ENCODE results near the gene MAP6. TPM values are rescaled to one million over a fixed set of nuclear protein-coding genes. Genes with fewer than 3 reads are reported as not detected.

The MAP6 gene
- total and polyA plus RNA-seq, 7 donors = 0.60 to 24.9 (median 8.7) TPM; not detected in 1

GRCh38 chr11:75679566-75679965, 10.7 kb upstream of the MAP6 start:
- TF ChIP-seq POLR2AphosphoS5 (IDR thresholded peaks at IDR 0.05) (no peak), POLR2A (IDR thresholded peaks at IDR 0.05) (no peak), CTCF (IDR thresholded peaks at IDR 0.05) (no peak), EP300 (IDR thresholded peaks at IDR 0.05) (no peak)
- DNase-seq = no peak
- H3K4me3 ChIP-seq = no peak overlapping the region
- H3K4me1 ChIP-seq = no peaks in the 10 kb centered on the region
- no peaks in the 10 kb centered on the region for H3K36me3 ChIP-seq
- H3K27ac ChIP-seq = no peak overlapping the region
- intact Hi-C loops (cut with DNase I) = no loop called here
- no peaks in the 10 kb centered on the region for H3K9me3 ChIP-seq
- WGBS, 2 donors = 88 to 89% methylated on average over 11 of the region's 11 CpGs
- H3K27me3 ChIP-seq = no peaks in the 10 kb centered on the region

GRCh38 chr11:75678620-75679259, 9.9 kb upstream of the MAP6 start:
- Histone ChIP-seq H3K4me1 (no peaks in the 10 kb centered on the region), H3K27ac (no peak overlapping the region), H3K4me3 (no peak overlapping the region), H3K9me3 (no peaks in the 10 kb centered on the region), H3K27me3 (no peaks in the 10 kb centered on the region), H3K36me3 (no peaks in the 10 kb centered on the region)
- TF ChIP-seq EP300 (IDR thresholded peaks at IDR 0.05) (no peak), CTCF (IDR thresholded peaks at IDR 0.05) (no peak), POLR2A (IDR thresholded peaks at IDR 0.05) (no peak), POLR2AphosphoS5 (IDR thresholded peaks at IDR 0.05) (no peak)
- 73 to 79% methylated on average over 17 of the region's 17 CpGs for WGBS, 2 donors
- DNase-seq = no peak
- intact Hi-C loops (cut with DNase I) = no loop called here

- Histone ChIP-seq H3K27me3 (no peaks in the 10 kb centered on the region), H3K36me3 (no peaks in the 10 kb centered on the region), H3K9me3 (no peaks in the 10 kb centered on the region), H3K4me1 (no peaks in the 10 kb centered on the region), H3K27ac (no peak overlapping the region), H3K4me3 (no peak overlapping the region)
- TF ChIP-seq EP300 (IDR thresholded peaks at IDR 0.05) (no peak), CTCF (IDR thresholded peaks at IDR 0.05) (no peak), POLR2A (IDR thresholded peaks at IDR 0.05) (no peak), POLR2AphosphoS5 (IDR thresholded peaks at IDR 0.05) (no peak)
- DNase-seq = no peak
- WGBS, 2 donors = 78 to 85% methylated on average over 12 of the region's 12 CpGs
- intact Hi-C loops (cut with DNase I) = no loop called here
Measured at GRCh38 chr11:75677909-75678308, 9.1 kb upstream of the MAP6 start.

- TF ChIP-seq CTCF (IDR thresholded peaks at IDR 0.05) (no peak), POLR2AphosphoS5 (IDR thresholded peaks at IDR 0.05) (no peak)
- DNase-seq = no peak
- no peaks in the 10 kb centered on the region for H3K4me1 ChIP-seq
- WGBS, 2 donors = 65 to 76% methylated on average over 1 of the region's 1 CpG
- no peak overlapping the region for H3K4me3 ChIP-seq
- no peak overlapping the region for H3K27ac ChIP-seq
- intact Hi-C loops (cut with DNase I) = no loop called here
- no peaks in the 10 kb centered on the region for H3K27me3 ChIP-seq
- no peaks in the 10 kb centered on the region for H3K36me3 ChIP-seq
- no peaks in the 10 kb centered on the region for H3K9me3 ChIP-seq
Measured at GRCh38 chr11:75677275-75677674, 8.4 kb upstream of the MAP6 start.

All from sigmoid colon (tissue), 7 donors.